GM10266 (cell line): ENCODE measurements around the gene JPH4.
A peak's percentile ranks its signal among the peaks of the same experiment; 100 is the strongest.

Experiments
- DNase-seq: peaks from one replicate; pipeline ENCODE4 v3.0.0; 2012; ENCODE audit errors: extremely low spot score
- TF ChIP-seq, protein P1 (sequence below): IDR thresholded peaks from 2 replicates; pipeline ENCODE4 v1.5.1; 2012; ENCODE audit warnings: mild to moderate bottlenecking, low read depth; ENCODE audit not compliant: control insufficient read depth, insufficient read depth; ENCODE audit errors: missing control alignments

Gene JPH4

DNA sequence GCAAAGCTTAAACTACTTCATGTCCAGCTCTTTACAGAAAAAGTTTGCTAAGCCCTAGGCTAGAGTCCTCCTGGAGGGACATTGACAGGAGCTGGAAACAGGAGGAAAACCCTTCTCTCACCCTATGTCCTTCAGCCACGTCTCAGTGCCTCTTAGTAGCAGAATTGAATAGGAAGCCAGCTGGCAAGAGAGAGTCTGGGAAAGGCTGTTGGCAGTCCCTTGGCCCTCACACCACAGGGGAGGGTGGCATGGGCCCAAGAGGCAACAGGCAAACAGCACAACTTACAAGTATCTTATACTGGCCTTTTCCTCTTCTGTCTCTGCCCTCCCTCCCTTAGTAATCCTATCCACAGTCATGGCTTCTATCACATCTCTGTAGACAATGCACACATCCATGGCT is 29.9 kb upstream of the JPH4 start:
- TF ChIP-seq, protein P1, sequence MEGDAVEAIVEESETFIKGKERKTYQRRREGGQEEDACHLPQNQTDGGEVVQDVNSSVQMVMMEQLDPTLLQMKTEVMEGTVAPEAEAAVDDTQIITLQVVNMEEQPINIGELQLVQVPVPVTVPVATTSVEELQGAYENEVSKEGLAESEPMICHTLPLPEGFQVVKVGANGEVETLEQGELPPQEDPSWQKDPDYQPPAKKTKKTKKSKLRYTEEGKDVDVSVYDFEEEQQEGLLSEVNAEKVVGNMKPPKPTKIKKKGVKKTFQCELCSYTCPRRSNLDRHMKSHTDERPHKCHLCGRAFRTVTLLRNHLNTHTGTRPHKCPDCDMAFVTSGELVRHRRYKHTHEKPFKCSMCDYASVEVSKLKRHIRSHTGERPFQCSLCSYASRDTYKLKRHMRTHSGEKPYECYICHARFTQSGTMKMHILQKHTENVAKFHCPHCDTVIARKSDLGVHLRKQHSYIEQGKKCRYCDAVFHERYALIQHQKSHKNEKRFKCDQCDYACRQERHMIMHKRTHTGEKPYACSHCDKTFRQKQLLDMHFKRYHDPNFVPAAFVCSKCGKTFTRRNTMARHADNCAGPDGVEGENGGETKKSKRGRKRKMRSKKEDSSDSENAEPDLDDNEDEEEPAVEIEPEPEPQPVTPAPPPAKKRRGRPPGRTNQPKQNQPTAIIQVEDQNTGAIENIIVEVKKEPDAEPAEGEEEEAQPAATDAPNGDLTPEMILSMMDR: no peak
- DNase-seq: no peak

DNA sequence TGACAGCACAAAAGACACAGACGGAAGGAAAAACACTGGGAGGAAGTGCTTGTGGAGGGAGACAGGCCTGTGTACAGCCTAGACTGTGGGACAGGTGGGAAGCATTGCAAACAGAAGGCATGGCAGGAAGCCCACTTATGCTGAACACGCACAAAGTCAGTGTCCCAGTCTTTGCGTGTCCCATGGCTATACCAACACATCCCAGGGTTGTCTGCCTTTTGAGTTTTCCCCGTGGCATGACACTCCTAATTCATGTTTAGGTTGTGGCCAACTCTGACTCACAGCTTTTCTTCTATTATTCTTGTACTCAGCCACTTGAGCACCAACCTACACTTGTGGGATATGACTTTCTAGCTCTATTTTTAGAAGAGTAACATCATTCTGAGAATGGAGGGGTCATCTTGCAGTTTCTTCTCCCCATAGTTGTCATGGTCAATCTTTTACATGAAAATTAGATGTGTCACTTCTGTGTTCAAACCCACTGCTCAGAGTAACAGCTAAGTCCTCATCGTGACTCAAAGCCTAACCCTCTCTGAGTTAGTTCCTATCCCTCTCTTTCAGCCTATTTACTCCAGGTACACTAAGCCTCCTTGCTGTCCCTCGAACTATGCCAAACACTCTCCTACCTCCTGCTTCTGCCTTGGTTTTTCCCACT is 27.5 kb upstream of the JPH4 start:
- TF ChIP-seq, protein P1: no peak
- peak; percentile 70 for DNase-seq

DNA sequence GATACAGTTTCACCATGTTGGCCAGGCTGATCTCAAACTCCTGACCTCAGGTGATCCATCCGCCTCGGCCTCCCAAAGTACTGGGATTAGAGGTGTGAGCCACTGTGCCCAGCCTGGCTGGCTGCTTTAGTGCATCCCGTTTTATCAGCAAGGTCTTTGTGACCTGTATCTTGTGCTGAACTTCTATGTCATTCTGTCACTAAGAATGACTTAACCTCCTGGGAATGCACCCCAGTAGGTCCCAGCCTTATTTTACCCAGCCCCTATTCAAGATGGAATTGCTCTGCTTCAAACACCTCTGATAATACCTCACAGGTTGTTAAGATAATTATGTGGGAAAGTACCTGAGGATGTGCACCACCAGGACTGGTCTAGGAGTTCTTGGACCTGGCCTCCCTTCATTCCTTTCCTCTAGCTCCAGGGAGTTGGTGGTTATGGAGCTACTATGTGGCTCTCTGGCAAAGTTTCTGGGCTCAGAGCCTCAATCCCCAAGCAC is 26.1 kb upstream of the JPH4 start:
- no peak for DNase-seq
- TF ChIP-seq, protein P1: no peak

DNA sequence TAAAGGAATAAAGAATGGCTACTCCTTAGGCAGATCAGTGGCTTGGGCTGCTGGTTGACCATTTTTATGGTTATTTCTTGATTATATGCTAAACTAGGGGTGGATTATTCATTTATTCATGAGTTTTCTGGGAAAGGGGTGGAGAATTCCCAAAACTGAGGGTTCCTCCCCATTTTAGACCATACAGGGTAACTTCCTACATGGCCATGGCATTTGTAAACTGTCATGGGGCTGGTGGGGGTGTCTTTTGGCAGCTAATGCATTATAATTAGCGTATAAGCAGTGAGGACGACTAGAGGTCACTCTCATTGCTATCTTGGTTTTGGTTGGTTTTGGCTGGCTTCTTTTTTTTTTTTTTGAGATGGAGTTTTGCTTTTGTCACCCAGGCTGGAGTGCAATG is 25.6 kb upstream of the JPH4 start:
- TF ChIP-seq, protein P1: no peak
- no peak for DNase-seq

DNA sequence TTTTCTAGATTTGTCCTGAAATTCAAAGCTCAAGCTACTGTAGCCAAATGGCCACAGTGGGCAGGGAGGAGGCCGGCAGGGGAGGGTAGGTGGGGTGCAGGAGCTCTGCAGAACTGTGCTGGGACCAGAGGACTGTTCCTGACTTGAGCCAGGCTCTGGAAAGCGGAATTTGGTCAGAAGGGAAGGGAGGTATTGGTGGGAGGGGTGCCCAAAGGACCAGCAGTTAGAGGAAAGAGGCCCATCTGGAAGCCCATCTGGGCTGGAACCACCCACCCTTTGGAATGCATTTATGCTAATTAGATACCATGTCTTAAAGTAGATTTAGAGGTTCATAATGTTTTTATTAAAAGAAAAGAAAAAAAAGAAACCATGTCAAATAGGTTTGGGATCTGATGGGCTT is 24.5 kb upstream of the JPH4 start:
- TF ChIP-seq, protein P1: no peak
- DNase-seq: no peak

DNA sequence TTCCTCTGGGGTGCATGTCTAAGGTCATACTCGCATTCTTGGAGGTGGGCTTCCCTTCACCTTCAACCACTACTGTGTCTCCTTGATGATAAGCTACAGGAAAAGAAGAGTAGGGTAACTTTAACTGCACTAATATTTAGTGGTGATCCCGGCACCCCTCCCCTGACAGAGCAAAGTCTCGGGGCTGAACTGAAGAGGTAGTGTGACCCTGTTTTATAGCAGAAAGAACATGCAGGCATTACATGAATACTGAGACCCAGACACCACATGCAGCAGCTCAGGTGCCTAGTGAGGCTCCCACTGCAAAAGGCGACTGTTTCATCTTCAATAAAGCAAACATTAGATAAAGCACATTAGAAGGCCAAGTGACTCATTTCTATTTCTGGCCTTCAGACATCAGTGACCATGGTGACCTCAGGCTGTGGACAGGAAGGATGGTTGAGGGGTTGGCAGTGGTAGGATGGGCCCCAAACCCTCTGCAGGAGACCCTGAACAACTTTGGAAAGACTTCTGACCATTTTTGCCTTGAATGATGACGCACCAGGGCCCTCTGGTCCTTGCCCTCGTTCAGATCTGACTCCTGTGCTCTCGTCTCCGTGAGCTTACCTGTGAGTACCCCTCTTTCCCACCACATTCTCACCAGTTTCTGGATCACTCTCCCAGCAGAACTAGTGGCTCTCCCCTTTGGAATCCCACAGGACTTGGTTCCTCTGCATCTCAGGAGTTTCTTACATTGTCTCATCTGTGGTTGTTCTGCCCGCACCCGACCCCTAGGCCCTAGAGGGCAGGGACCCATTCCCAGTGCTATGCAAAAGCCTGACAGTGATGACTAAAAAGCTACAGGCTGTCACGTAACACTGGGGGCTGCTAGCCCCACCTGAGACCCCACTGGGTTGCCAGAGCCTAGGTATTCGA is 23.8 kb upstream of the JPH4 start:
- TF ChIP-seq, protein P1: no peak
- DNase-seq: no peak

DNA sequence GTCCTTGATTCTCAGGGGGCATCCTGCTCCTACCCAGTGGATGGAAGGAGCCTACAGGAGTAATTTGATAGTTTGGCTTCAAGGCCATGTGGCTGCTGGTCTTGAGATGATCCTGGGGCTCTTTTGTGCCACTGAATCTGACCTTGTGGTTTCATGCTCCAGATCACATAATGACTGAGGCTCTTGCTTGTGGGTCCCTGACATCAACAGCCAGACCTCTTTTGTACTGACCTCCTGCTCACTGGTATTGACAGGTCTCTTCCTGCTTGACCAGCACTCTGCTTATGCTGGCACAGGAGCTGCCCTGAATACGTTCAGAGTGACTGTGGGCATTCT is 23.2 kb upstream of the JPH4 start:
- DNase-seq: no peak
- TF ChIP-seq, protein P1: no peak
